ENCODE measurements around the gene MED29. TPM values are rescaled to one million over a fixed set of nuclear protein-coding genes. Genes with fewer than 3 reads are reported as not detected.
A peak's percentile ranks its signal among the peaks of the same experiment; 100 is the strongest.

Gene MED29
- total RNA-seq, 1 experiment from 2014 or later: 24.3 TPM

- peak; percentile 98 for DNase-seq (ENCODE audit: unreplicated experiment)
- intact Hi-C loops (cut with micrococcal nuclease): loop anchor here (1.0 kb wide), 1 partner anchor 23 kb away; the partner anchor contains the start of gene PLEKHG2
- Mint-ChIP-seq H3K4me3 (ENCODE audit: unreplicated experiment) (peak within 1 kb of the TSS; percentile 81), H3K27me3 (ENCODE audit: insufficient read depth, unreplicated experiment) (no peaks in the 10 kb centered on the region), H3K9me3 (ENCODE audit: unreplicated experiment) (no peaks in the 10 kb centered on the region), H3K27ac (ENCODE audit: low read depth, unreplicated experiment) (peak within 1 kb of the TSS; percentile 95), H3K36me3 (ENCODE audit: insufficient read depth, unreplicated experiment) (peaks cover 62% of the 10 kb centered on the region), H3K4me1 (ENCODE audit: insufficient read depth, unreplicated experiment) (peaks cover 8% of the 10 kb centered on the region)
- ChIA-PET POLR2A (interaction anchor here (0.5 to 5.1 kb wide), 49 partner anchors 9 to 1281 kb away, joined by 3 to 107 read pairs (median 5); partner anchors contain the start of genes EID2, EID2B, ITPKC and MED29), CTCF (interaction anchor here (0.7 to 2.0 kb wide), 5 partner anchors 9 to 98 kb away, joined by 4 to 8 read pairs (median 5); partner anchors contain the start of gene EID2B)
- no TSS peak for BruUV-seq (replicated peaks)
- no peak for TF ChIP-seq CTCF (IDR thresholded peaks at IDR 0.05; ENCODE audit: unreplicated experiment)
Measured at GRCh38 chr19:39435499-39436349, 44.5 kb downstream of the MED29 start, which contains the start of gene RPS16. Gene RPS16, minus strand, starts transcription at chr19:39435949. Its CDS starts 54 bp downstream, at chr19:39435895.

- intact Hi-C loops (cut with micrococcal nuclease): loop anchor here (1.0 kb wide), 1 partner anchor 24 kb away; the partner anchor contains the start of gene PLEKHG2
Measured at GRCh38 chr19:39436350-39436716, 45.2 kb downstream of the MED29 start.

GRCh38 chr19:39438270-39438934 is 47.2 kb downstream of the MED29 start:
- peaks cover 8% of the 10 kb centered on the region for H3K4me1 Mint-ChIP-seq (ENCODE audit: insufficient read depth, unreplicated experiment)
- ChIA-PET CTCF (interaction anchor here (0.6 to 3.8 kb wide), 18 partner anchors 9 to 1411 kb away, joined by 3 to 44 read pairs (median 4); partner anchors contain the start of genes EID2 and EID2B), POLR2A (interaction anchor here (0.5 to 3.9 kb wide), 8 partner anchors 29 to 1682 kb away, joined by 3 to 21 read pairs (median 3); partner anchors contain the start of gene EID2B)
- no peak for TF ChIP-seq CTCF (IDR thresholded peaks at IDR 0.05; ENCODE audit: unreplicated experiment)
- intact Hi-C loops (cut with micrococcal nuclease): no loop called here
- H3K27ac Mint-ChIP-seq (ENCODE audit: low read depth, unreplicated experiment): no peak overlapping the region
- DNase-seq (ENCODE audit: unreplicated experiment): peak; percentile 56
- no TSS peak for BruUV-seq (replicated peaks)
- no peaks in the 10 kb centered on the region for H3K9me3 Mint-ChIP-seq (ENCODE audit: unreplicated experiment)
- no peaks in the 10 kb centered on the region for H3K27me3 Mint-ChIP-seq (ENCODE audit: insufficient read depth, unreplicated experiment)
- H3K4me3 Mint-ChIP-seq (ENCODE audit: unreplicated experiment): no peak overlapping the region
- H3K36me3 Mint-ChIP-seq (ENCODE audit: insufficient read depth, unreplicated experiment): peaks cover 35% of the 10 kb centered on the region

More at GRCh38 chr19:39436350-39436716, 45.2 kb downstream of the MED29 start:
- CTCF ChIA-PET: interaction anchor here (1.6 to 2.0 kb wide), 2 partner anchors 8 to 97 kb away, joined by 7 to 8 read pairs; partner anchors contain the start of gene EID2B
- no peak for TF ChIP-seq CTCF (IDR thresholded peaks at IDR 0.05; ENCODE audit: unreplicated experiment)
- Mint-ChIP-seq H3K36me3 (ENCODE audit: insufficient read depth, unreplicated experiment) (peaks cover 56% of the 10 kb centered on the region), H3K4me3 (ENCODE audit: unreplicated experiment) (peak overlapping the region; percentile 81), H3K27ac (ENCODE audit: low read depth, unreplicated experiment) (peak overlapping the region; percentile 95), H3K9me3 (ENCODE audit: unreplicated experiment) (no peaks in the 10 kb centered on the region), H3K27me3 (ENCODE audit: insufficient read depth, unreplicated experiment) (no peaks in the 10 kb centered on the region), H3K4me1 (ENCODE audit: insufficient read depth, unreplicated experiment) (peaks cover 8% of the 10 kb centered on the region)
- BruUV-seq (replicated peaks): TSS peak; percentile 97
- DNase-seq (ENCODE audit: unreplicated experiment): no peak
- POLR2A ChIA-PET: interaction anchor here (0.6 to 5.1 kb wide), 39 partner anchors 9 to 1281 kb away, joined by 3 to 107 read pairs (median 6); partner anchors contain the start of genes EID2, EID2B, ITPKC and MED29
